ENCODE results near the gene TNFRSF6B.
"Not testable (repeated sequence)": the region's sequence is repeated elsewhere in the genome, so short reads cannot be mapped to it uniquely, and the experiment has no call there.

Gene TNFRSF6B

DNA sequence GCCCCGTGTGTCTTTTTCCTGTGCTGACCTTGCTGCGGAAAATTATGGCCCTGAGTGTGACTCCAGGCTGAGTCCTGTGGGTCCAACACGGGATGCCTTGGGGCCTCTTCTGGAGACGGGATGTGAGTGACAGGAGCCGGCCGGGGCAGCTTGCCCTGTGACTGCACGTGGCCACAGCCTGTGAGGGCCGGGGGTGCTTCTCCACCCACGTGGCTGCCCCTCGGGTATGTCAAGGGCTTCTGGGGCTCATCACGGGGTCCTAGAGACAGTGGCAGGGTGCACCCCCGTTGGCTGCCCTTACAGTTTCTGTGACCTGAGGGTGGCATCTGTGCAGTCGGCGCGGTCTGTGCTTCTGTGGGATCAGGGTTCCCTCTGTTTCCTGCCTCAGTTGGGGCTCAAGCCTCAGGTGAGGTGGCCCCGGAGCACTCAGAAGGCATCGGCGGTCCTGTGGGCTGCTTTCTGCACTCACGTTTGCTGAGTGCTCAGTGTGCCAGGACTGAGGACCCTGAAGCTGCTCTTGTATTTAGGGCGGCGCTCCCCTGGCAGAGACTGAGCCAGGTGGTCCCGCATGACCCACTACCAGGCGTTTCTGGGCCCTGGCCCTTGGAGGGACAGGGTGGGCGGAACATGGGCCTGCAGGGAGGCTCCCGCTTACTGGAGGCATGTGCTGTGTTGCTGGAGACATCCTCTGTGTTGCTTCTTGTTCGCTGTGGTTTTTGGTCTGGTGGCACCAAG lies 33.0 kb upstream of the TNFRSF6B start:
- TF ChIP-seq, protein P1, sequence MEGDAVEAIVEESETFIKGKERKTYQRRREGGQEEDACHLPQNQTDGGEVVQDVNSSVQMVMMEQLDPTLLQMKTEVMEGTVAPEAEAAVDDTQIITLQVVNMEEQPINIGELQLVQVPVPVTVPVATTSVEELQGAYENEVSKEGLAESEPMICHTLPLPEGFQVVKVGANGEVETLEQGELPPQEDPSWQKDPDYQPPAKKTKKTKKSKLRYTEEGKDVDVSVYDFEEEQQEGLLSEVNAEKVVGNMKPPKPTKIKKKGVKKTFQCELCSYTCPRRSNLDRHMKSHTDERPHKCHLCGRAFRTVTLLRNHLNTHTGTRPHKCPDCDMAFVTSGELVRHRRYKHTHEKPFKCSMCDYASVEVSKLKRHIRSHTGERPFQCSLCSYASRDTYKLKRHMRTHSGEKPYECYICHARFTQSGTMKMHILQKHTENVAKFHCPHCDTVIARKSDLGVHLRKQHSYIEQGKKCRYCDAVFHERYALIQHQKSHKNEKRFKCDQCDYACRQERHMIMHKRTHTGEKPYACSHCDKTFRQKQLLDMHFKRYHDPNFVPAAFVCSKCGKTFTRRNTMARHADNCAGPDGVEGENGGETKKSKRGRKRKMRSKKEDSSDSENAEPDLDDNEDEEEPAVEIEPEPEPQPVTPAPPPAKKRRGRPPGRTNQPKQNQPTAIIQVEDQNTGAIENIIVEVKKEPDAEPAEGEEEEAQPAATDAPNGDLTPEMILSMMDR (conservative IDR thresholded peaks at IDR 0.05; ENCODE audit: low read depth, low read length): no peak
- no peak for DNase-seq (ENCODE audit: low read depth)
- no peak overlapping the region for H3K4me3 ChIP-seq (ENCODE audit: low read depth, low read length)

DNA sequence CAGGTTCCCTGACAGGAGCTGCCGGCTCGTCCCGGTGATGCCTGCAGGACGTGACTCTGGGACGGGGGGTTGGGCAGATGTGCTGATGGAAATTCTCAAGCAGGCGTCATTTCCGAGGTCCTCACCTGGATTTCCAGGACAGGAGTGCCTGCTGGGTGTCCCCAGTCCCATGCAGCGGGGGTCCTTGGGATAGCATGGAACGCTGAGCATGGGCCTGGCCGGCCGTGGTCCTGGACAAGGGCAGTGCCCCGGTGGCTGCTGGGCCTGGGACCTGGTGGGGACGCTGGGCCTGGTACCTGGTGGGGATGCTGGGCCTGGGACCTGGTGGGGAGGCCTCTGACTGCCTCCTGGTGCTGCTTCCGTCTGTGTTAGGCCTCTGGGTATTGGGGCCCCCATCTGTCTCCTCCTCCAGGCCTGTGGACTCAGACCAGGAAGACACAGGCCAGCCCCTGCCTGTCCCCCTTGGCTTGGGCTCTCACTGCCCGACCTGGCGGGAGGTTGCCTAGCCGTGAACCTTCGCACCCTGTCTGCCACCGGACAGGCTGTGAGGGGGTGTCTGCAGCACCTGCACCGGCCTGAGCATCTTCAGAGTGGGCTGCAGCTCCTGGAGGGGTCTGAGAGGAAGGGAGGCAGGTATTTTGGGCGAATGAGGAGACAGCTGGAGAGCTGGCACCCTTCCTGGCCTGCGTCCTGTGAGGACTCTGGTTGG lies 32.2 kb upstream of the TNFRSF6B start:
- TF ChIP-seq, protein P1 (conservative IDR thresholded peaks at IDR 0.05; ENCODE audit: low read depth, low read length): no peak
- H3K4me3 ChIP-seq (ENCODE audit: low read depth, low read length): no peak overlapping the region
- no peak for DNase-seq (ENCODE audit: low read depth)

DNA sequence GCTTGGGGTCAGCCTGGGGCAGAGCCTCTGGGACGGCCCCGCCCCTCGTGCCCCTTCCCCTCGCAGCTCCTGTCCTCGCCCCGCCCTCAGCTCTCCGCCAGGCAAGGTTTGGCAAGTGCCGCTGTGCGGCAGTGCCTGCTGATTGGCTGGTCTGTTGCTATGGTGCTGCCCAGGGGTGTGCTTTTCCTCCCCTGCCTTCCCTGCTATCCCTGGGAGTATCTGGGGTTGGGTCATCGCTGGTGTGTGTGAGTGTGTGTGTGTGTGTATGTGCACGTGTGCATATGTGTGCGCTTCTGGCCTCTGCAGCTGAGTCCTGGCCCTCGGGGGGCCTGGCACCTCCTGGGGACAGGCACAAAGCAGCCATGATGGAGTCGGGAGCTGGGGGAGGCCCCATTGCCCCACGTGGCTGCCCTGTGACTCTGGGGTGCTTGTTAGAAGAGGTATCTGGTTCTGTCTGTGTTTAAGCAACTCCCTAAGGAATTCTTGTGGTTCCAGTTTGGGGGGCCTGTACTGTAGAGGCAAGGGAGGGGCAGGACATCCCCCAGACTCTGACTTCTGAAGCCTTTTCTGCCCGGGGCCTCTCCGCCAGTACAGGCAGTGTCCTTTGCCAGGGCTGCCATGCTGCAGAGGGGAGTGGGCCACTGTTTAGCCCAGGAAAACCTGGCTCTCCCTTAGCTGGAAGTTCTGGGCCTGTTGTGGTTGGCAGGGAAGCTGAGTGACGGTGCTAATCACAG lies 31.4 kb upstream of the TNFRSF6B start:
- no peak overlapping the region for H3K4me3 ChIP-seq (ENCODE audit: low read depth, low read length)
- no peak for DNase-seq (ENCODE audit: low read depth)
- TF ChIP-seq, protein P1 (conservative IDR thresholded peaks at IDR 0.05; ENCODE audit: low read depth, low read length): no peak

DNA sequence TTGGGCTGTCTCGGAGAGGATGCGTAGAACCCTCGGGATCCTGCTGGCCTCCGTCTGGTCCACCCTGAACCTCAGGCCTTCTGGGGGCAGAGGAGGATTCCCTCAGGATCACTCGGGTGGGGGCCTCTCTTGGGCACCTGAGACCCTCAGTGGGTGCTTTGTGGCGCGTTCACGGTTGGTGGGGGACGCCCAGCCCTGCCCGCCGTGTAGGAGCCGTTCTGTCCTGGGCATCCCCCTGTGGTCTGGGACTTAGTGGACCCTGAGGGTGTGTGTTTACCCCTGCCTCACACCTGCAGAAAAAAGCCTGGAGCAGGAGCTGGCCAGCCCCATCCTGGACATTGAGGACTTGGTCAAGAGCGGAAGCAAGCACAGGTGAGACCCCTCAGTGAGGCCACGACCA lies 30.7 kb upstream of the TNFRSF6B start:
- H3K4me3 ChIP-seq (ENCODE audit: low read depth, low read length): no peak overlapping the region
- TF ChIP-seq, protein P1 (conservative IDR thresholded peaks at IDR 0.05; ENCODE audit: low read depth, low read length): no peak
- DNase-seq (ENCODE audit: low read depth): no peak

DNA sequence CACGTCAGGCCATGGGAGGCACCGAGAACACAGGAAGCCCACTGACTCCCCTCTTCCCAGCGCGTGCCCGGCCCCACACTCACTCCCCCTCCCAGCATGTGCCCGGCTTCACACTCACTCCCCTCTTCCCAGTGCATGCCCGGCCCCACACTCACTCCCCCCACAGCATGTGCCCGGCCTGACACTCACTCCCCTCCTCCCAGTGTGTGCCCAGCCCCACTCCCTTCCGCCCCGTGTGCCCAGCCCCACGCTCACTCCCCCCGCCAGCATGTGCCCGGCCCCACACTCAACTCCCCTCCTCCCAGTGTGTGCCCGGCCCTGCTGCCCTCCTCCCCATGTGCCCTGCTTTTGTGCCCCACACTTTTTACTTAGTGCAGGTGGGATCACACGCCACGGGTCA lies 28.6 kb upstream of the TNFRSF6B start:
- DNase-seq (ENCODE audit: low read depth): no peak
- TF ChIP-seq, protein P1 (conservative IDR thresholded peaks at IDR 0.05; ENCODE audit: low read depth, low read length): no peak
- H3K4me3 ChIP-seq (ENCODE audit: low read depth, low read length): no peak overlapping the region

DNA sequence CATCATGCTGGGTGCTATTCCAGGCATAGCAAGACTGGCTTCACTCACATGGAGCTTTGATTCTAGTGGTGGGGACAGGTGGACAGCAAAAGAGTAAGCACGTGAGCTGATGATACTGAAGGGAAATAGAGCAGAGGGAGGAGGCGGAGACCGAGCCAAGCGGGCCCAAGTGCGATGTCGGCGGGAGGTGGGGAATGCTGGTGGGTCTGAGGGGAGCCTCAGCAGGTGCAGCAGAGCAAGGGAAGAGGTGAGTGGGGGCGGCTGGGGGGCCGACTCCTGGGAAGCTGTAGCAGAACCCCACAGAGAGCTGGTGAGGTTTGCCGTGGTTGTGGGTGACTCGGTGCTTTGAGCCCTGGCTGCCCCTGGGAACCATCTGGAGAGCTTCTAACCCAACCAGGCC lies 28.1 kb upstream of the TNFRSF6B start:
- H3K4me3 ChIP-seq (ENCODE audit: low read depth, low read length): no peak overlapping the region
- no peak for DNase-seq (ENCODE audit: low read depth)

DNA sequence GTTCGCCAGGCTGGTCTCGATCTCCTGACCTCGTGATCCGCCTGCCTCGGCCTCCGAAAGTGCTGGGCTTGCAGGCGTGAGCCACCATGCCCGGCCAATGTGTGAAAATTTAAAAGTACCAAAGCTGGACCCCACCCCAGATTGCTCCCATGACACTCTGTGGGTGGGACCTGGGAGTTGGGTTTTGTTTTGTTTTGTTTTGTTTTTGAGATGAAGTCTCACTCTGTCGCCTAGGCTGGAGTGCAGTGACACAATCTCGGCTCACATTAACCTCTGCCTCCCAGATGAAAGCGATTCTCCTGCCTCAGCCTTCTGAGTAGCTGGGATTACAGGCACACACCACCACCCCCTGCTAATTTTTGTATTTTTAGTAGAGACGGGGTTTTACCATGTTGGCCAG lies 24.8 kb upstream of the TNFRSF6B start:
- DNase-seq (ENCODE audit: low read depth); H3K4me3 ChIP-seq (ENCODE audit: low read depth, low read length): not testable (repeated sequence)

More for the DNA sequence above, 28.1 kb upstream of the TNFRSF6B start:
- TF ChIP-seq, protein P1 (conservative IDR thresholded peaks at IDR 0.05; ENCODE audit: low read depth, low read length): no peak

Data from choroid plexus epithelial cell (primary cell).